ENCODE results near the gene SEMA3A.

DNA sequence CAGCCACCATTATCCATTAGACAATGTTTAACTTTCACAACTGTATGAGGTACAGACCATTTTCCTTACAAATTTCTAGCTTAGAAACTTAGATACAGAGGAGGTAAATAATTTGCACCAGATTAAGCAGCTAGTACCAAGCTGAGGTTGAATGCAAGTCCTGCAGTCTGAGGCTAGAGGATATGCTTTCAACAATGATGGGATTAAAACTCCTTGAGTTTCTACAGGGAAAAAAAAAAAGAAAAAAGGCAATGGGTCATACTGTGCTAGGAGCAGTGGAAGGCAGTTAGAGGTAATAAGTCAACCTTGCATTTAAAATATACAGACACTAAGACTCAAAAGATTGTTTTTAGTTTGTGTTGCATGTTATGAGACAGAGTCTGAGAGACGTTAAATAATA, 86.5 kb downstream of the SEMA3A start:
- TF ChIP-seq CTCF (IDR thresholded peaks at IDR 0.05) (no peak), POLR2A (IDR thresholded peaks at IDR 0.05) (no peak), EP300 (IDR thresholded peaks at IDR 0.05) (no peak), POLR2AphosphoS5 (IDR thresholded peaks at IDR 0.05) (no peak)

Measured in sigmoid colon (tissue), 4 donors.